Motor neuron (in vitro differentiated cells): Measurements from ENCODE around the gene ZRANB3. TPM values are rescaled to one million over a fixed set of nuclear protein-coding genes. Genes with fewer than 3 reads are reported as not detected.
"Not testable (repeated sequence)": the region's sequence is repeated elsewhere in the genome, so short reads cannot be mapped to it uniquely, and the experiment has no call there.

Source experiments
- ATAC-seq, 8 experiments: fragments of 200-7000 bp; cut with Tn5 transposase; replicated peaks in 6 of 8; 2 replicates each; pipeline ENCODE4 v1.8.0; 2021; ENCODE audit warnings: mild to moderate bottlenecking in 8 of 8, moderate library complexity in 8 of 8
- H3K27ac ChIP-seq, 2 donors: fragments of 250-450 bp; sonication (Bioruptor Pico); 2 replicates each; pipeline ENCODE4 v1.9.0; 2021; ENCODE audit warnings: antibody characterized with exemption in 2 of 2, mild to moderate bottlenecking in 2 of 2, moderate library complexity in 1 of 2
- H3K4me1 ChIP-seq, 2 donors: fragments of 250-450 bp; sonication (Bioruptor Pico); replicated peaks in 1 of 2; 2 replicates each; pipeline ENCODE4 v1.6.1; 2021; ENCODE audit warnings: antibody characterized with exemption in 2 of 2, mild to moderate bottlenecking in 2 of 2, moderate library complexity in 1 of 2
- H3K4me3 ChIP-seq, 5 donors: fragments of 250-450 bp; sonication (Bioruptor Pico); 2 replicates each; pipeline ENCODE4 v1.9.0; 2021; ENCODE audit warnings: antibody characterized with exemption in 5 of 5, mild to moderate bottlenecking in 5 of 5, moderate library complexity in 4 of 5
- WGBS, 10 experiments: fragments of 450-650 bp; shearing (Covaris generic); methylation state at CpG; one replicate each; pipeline ENCODE4 v1.0.0; 2022; 5-methylcytosine and 5-hydroxymethylcytosine counted together
- in situ Hi-C, 9 experiments: fragments of 400-800 bp; cut with MboI; loops; one replicate each; pipeline ENCODE4 v1.15.0; 2021; ENCODE audit warnings: low sequenced_read_pairs in 9 of 9, low pct_unique_long_range_greater_than_20kb in 2 of 9; ENCODE audit not compliant: unreplicated experiment in 9 of 9
- total RNA-seq, 8 experiments: library from RNA; unstranded; fragments of 300-600 nt; gene quantifications; 2 replicates each; pipeline versions ENCODE4 v1.2.3 to v1.2.4, GENCODE V29; 2022

The ZRANB3 gene
- total RNA-seq, 8 experiments from 2014 or later: 6.3 to 18.2 (median 9.6) TPM

DNA sequence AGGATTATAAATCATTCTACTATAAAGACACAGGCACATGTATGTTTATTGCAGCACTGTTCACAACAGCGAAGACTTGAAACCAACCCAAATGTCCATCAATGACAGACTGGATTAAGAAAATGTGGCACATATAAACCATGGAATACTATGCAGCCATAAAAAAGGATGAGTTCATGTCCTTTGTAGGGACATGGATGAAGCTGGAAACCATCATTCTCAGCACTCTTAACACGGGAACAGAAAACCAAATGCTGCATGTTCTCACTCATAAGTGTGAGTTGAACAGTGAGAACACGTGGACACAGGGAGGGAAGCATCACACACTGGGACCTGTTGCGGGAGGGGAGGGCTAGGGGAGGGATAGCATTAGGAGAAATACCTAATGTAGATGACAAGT, 441.4 kb downstream of the ZRANB3 start:
- H3K4me1 ChIP-seq, H3K4me3 ChIP-seq, in situ Hi-C loops, H3K27ac ChIP-seq, ATAC-seq: not testable (repeated sequence)
- 88 to 100% (median 100%) methylated on average over 1 to 4 of the region's 4 CpGs; no CpG with 5 or more reads in 3 of the 10 experiments for WGBS, 10 experiments

Other genes with a start within 250 kb of the ZRANB3 start
- gene R3HDM1, start 266 bp upstream of the ZRANB3 start, total RNA-seq: 100 to 1,000 TPM in 1 of 8 experiments, 10 to 100 TPM in 7; 19.0 to 157 (median 30.6) TPM
- 100 to 1,000 TPM in 2 of 8 experiments, 10 to 100 TPM in 6; 35.9 to 114 (median 57.2) TPM for gene UBXN4, start 210.6 kb upstream of the ZRANB3 start, total RNA-seq